GM21367 (cell line): Measurements from ENCODE around the gene CAMK1D.

Source experiments
- ATAC-seq: cut with Tn5 transposase; IDR thresholded peaks from one replicate; pipeline ENCODE4 v1.9.1; 2021; ENCODE audit not compliant: unreplicated experiment

Gene CAMK1D

GRCh38 chr10:12684784-12685183, 335.4 kb downstream of the CAMK1D start:
- ATAC-seq, result no peak

GRCh38 chr10:12685261-12686058, 336.1 kb downstream of the CAMK1D start:
- no peak for ATAC-seq

GRCh38 chr10:12687996-12688395, 338.6 kb downstream of the CAMK1D start:
- ATAC-seq, result no peak

- no peak for ATAC-seq
Observed at GRCh38 chr10:12689893-12690292, 340.5 kb downstream of the CAMK1D start.

GRCh38 chr10:12690525-12691126, 341.3 kb downstream of the CAMK1D start:
- ATAC-seq, result no peak

- no peak for ATAC-seq
Observed at GRCh38 chr10:12691596-12691995, 342.2 kb downstream of the CAMK1D start.

- ATAC-seq, result no peak
Observed at GRCh38 chr10:12697764-12698163, 348.4 kb downstream of the CAMK1D start.

- ATAC-seq, result no peak
Observed at GRCh38 chr10:12699258-12699700, 349.9 kb downstream of the CAMK1D start.

- ATAC-seq, result no peak
Observed at GRCh38 chr10:12699781-12700556, 350.6 kb downstream of the CAMK1D start.

- ATAC-seq, result no peak
Observed at GRCh38 chr10:12700557-12700874, 351.2 kb downstream of the CAMK1D start.

- no peak for ATAC-seq
Observed at GRCh38 chr10:12701696-12702095, 352.3 kb downstream of the CAMK1D start.

- ATAC-seq, result no peak
Observed at GRCh38 chr10:12702215-12702770, 352.9 kb downstream of the CAMK1D start.

GRCh38 chr10:12703126-12703525, 353.8 kb downstream of the CAMK1D start:
- no peak for ATAC-seq

GRCh38 chr10:12703813-12704212, 354.5 kb downstream of the CAMK1D start:
- ATAC-seq, result no peak

- no peak for ATAC-seq
Observed at GRCh38 chr10:12704488-12704887, 355.1 kb downstream of the CAMK1D start.

- no peak for ATAC-seq
Observed at GRCh38 chr10:12705943-12706342, 356.6 kb downstream of the CAMK1D start.

- ATAC-seq, result no peak
Observed at GRCh38 chr10:12707461-12708185, 358.3 kb downstream of the CAMK1D start.

GRCh38 chr10:12709000-12709401, 359.7 kb downstream of the CAMK1D start:
- ATAC-seq, result no peak

GRCh38 chr10:12709521-12709963, 360.2 kb downstream of the CAMK1D start:
- ATAC-seq, result no peak

- no peak for ATAC-seq
Observed at GRCh38 chr10:12710157-12710556, 360.8 kb downstream of the CAMK1D start.
